Measurements from ENCODE around the gene DLK1.

DNA sequence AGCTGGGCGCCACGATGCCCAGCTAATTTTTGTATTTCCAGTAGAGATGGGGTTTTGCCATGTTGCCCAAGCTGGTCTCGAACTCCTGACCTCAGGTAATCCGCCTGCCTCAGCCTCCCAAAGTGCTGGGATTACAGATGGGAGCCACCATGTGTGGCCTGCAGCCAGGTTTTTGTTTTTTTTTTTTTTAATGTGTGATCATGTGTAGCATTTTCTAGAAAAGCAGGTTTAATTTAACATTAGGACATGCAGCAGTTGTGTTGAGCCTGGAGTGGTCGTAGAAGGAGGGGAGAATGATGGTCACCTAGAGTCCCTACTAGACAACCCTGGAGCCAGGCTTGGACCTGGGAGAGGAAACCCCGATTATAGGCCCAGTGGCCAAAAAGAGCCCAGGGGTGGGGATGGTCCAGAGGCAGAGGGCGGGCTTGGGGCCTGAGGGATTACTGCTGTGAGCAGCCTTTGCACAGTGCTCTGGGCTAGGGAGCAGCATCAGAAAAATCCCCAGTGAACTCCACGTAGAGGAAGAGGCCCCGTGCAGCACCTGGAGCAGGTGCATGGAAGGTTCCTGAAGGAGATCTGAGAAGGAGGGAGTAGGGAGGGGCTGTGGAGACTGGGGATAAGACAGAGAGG lies 13.6 kb downstream of the DLK1 start:
- TF ChIP-seq NRF1 (IDR thresholded peaks at IDR 0.05; ENCODE audit: low read depth, low read length) (no peak), ELF1 (IDR thresholded peaks at IDR 0.05) (no peak), GABPA (IDR thresholded peaks at IDR 0.05; ENCODE audit: low read depth) (no peak), EZH2phosphoT487 (IDR thresholded peaks at IDR 0.05; ENCODE audit: borderline replicate concordance, low read depth) (no peak), POLR2AphosphoS5 (IDR thresholded peaks at IDR 0.05; ENCODE audit: low read depth, low read length) (no peak)
- TF ChIP-seq, protein P1, sequence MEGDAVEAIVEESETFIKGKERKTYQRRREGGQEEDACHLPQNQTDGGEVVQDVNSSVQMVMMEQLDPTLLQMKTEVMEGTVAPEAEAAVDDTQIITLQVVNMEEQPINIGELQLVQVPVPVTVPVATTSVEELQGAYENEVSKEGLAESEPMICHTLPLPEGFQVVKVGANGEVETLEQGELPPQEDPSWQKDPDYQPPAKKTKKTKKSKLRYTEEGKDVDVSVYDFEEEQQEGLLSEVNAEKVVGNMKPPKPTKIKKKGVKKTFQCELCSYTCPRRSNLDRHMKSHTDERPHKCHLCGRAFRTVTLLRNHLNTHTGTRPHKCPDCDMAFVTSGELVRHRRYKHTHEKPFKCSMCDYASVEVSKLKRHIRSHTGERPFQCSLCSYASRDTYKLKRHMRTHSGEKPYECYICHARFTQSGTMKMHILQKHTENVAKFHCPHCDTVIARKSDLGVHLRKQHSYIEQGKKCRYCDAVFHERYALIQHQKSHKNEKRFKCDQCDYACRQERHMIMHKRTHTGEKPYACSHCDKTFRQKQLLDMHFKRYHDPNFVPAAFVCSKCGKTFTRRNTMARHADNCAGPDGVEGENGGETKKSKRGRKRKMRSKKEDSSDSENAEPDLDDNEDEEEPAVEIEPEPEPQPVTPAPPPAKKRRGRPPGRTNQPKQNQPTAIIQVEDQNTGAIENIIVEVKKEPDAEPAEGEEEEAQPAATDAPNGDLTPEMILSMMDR (IDR thresholded peaks at IDR 0.05) = no peak
- TF ChIP-seq, protein P2, sequence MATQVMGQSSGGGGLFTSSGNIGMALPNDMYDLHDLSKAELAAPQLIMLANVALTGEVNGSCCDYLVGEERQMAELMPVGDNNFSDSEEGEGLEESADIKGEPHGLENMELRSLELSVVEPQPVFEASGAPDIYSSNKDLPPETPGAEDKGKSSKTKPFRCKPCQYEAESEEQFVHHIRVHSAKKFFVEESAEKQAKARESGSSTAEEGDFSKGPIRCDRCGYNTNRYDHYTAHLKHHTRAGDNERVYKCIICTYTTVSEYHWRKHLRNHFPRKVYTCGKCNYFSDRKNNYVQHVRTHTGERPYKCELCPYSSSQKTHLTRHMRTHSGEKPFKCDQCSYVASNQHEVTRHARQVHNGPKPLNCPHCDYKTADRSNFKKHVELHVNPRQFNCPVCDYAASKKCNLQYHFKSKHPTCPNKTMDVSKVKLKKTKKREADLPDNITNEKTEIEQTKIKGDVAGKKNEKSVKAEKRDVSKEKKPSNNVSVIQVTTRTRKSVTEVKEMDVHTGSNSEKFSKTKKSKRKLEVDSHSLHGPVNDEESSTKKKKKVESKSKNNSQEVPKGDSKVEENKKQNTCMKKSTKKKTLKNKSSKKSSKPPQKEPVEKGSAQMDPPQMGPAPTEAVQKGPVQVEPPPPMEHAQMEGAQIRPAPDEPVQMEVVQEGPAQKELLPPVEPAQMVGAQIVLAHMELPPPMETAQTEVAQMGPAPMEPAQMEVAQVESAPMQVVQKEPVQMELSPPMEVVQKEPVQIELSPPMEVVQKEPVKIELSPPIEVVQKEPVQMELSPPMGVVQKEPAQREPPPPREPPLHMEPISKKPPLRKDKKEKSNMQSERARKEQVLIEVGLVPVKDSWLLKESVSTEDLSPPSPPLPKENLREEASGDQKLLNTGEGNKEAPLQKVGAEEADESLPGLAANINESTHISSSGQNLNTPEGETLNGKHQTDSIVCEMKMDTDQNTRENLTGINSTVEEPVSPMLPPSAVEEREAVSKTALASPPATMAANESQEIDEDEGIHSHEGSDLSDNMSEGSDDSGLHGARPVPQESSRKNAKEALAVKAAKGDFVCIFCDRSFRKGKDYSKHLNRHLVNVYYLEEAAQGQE (IDR thresholded peaks at IDR 0.05; ENCODE audit: low read depth, low read length) = no peak
- TF ChIP-seq, protein P3, sequence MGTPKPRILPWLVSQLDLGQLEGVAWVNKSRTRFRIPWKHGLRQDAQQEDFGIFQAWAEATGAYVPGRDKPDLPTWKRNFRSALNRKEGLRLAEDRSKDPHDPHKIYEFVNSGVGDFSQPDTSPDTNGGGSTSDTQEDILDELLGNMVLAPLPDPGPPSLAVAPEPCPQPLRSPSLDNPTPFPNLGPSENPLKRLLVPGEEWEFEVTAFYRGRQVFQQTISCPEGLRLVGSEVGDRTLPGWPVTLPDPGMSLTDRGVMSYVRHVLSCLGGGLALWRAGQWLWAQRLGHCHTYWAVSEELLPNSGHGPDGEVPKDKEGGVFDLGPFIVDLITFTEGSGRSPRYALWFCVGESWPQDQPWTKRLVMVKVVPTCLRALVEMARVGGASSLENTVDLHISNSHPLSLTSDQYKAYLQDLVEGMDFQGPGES (IDR thresholded peaks at IDR 0.05; ENCODE audit: low read depth, low read length) = no peak
- TF ChIP-seq, protein P4, sequence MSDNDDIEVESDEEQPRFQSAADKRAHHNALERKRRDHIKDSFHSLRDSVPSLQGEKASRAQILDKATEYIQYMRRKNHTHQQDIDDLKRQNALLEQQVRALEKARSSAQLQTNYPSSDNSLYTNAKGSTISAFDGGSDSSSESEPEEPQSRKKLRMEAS (IDR thresholded peaks at IDR 0.05; ENCODE audit: low read depth) = no peak

Data from SK-N-SH (cell line).